Measurements from ENCODE around the gene UBQLN2. TPM values are rescaled to one million over a fixed set of nuclear protein-coding genes. Genes with fewer than 3 reads are reported as not detected.
"Not testable (repeated sequence)": the region's sequence is repeated elsewhere in the genome, so short reads cannot be mapped to it uniquely, and the experiment has no call there.

The UBQLN2 gene
- total RNA-seq, result 53.3 and 54.1 TPM in 2 replicates

DNA sequence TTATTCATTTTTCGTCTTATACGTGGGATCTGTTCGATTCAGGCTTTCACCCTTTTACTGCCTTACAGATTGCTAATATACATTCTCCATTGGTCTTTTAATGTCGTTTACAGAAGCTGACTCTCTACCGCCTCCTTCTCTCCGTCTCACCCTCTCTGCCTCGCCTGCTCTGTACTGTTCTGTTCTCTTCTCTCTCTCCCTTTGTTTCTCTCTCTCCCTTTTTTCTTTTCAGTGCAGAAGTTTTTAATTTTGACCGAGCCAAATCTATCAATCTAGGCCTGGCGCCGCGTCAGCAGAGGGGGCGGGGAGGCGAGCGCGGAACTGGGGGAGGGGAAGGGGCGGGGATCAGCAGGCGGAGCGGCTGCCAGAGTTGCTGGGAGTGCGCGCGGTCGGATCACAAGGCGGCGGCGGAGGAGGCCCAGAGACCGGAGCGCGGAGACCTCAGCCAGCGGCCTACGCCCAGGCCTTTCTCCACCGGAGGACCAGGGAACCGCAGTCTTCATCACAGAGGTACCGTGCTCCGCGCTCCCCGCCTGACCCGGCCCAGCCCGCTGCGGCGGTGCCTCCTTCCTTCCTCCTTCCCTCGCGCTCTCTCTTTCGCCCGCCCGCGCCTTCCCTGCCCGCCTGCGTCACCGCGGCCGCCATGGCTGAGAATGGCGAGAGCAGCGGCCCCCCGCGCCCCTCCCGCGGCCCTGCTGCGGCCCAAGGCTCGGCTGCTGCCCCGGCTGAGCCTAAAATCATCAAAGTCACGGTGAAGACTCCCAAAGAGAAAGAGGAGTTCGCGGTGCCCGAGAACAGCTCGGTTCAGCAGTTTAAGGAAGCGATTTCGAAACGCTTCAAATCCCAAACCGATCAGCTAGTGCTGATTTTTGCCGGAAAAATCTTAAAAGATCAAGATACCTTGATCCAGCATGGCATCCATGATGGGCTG, at the start of gene UBQLN2:
UBQLN2 (plus strand) TSS at position 397 of the 931 bp plus-strand sequence; CDS start at position 644, 247 bp downstream.
- intact Hi-C loops (cut with micrococcal nuclease), result loop anchor here (1.0 to 5.0 kb wide), 8 partner anchors 10 to 1401 kb away; partner anchors contain the start of gene RRAGB

GRCh38 chrX:56519642-56520041, 43.8 kb upstream of the UBQLN2 start:
- intact Hi-C loops (cut with micrococcal nuclease), result no loop called here

GRCh38 chrX:56529482-56530007, 33.9 kb upstream of the UBQLN2 start:
- intact Hi-C loops (cut with micrococcal nuclease), result not testable (repeated sequence)

DNA sequence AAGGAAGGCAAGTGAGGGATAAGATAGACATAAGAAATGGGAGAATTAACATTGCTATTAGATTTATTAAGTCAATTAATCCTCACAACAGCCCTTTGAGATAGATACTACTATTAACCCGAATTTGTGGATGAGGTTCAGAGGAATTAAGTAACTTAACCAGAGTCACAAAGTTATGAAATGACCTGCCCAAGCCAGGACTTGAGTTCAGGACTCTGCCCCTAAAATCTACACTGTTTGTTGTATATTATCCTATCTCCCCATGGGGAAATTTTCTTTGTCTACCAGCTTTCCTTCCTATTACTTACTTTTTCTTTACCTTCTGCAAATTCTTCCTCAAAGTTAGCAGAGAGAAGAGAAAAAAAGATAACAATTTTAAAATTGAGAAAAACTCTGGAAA, 33.4 kb upstream of the UBQLN2 start:
- intact Hi-C loops (cut with micrococcal nuclease), result no loop called here

- intact Hi-C loops (cut with micrococcal nuclease), result no loop called here
These were observed 12.8 kb upstream of the UBQLN2 start for GRCh38 chrX:56550667-56551066.

DNA sequence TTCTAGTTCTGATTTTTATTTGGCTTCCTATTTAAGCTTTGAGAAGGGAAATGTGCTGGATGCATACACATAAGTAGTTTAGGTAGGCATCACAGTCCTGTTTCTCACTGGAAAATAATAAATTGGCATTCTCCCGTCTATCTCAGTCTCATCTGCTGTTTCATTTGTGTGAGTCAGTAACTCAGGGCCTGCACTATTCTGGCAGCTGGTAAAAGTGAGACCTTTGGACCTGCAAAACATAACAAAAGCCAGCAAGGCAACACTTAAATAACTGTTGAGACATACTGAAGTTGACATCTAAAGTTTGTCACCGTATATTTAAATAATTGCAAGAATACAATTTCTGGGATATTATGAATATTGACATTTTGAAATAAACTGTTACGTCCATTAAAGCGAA, 8.6 kb upstream of the UBQLN2 start:
- intact Hi-C loops (cut with micrococcal nuclease), result no loop called here

DNA sequence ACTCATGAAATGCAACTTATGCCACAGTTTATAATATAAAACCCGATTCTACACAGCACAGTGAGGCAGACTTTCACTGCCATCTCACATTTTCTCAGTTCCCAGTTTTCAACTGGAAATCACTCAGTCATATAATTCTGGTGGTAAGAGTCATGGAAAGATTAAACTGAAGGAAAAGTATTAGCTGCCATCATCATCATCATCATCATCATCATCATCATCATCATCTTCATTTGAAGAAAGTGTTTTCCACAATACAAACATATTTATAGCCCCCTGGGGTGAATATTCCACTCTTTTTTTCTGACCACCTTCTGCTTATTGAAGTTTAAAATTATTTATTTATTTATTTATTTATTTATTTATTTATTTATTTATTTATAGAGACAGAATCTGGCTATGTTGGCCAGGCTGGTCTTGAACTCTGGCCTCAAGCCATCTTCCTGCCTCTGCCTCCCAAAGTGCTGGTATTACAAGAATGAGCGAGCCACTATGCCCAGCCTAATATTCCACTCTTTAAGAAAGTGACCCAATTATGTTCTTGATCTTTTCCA, 6.0 kb upstream of the UBQLN2 start:
- intact Hi-C loops (cut with micrococcal nuclease), result no loop called here

GRCh38 chrX:56564164-56564885, 898 bp downstream of the UBQLN2 start:
- intact Hi-C loops (cut with micrococcal nuclease), result loop anchor here (5.0 kb wide), 4 partner anchors 248 to 1402 kb away; partner anchors contain the start of gene RRAGB

- intact Hi-C loops (cut with micrococcal nuclease), result loop anchor here (5.0 kb wide), 4 partner anchors 247 to 1403 kb away; partner anchors contain the start of gene RRAGB
These were observed 1.8 kb downstream of the UBQLN2 start for GRCh38 chrX:56564921-56565840.

DNA sequence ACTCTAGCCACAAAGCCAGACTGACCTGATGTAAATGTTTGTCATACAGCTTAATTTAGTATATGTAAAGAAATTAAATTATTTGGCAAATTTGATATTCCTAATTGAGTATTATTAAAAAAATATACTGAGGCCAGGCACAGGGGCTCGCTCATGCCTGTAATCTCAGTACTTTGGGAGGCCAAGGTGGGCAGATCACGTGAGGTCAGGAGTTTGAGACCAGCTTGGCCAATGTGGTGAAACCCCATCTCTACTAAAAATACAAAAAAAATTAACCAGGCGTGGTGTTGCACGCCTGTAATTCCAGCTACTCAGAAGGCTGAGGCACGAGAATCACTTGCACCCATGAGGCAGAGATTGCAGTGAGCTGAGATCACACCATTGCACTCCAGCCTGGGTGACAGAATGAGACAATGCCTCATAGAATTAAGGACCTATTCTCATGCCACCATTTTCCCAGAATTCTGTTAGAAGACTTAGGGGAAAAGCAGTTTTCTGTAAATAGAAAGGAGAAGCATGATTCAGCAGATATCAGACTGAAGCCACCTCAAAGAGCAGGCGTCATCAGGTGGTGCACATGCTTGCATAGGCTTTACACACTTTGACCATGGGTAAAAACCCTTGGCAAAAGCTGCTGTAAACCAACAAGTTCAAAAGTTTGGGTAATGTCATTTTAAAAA, 6.1 kb downstream of the UBQLN2 start:
- intact Hi-C loops (cut with micrococcal nuclease), result no loop called here

GRCh38 chrX:56572975-56573374, 9.5 kb downstream of the UBQLN2 start:
- intact Hi-C loops (cut with micrococcal nuclease), result loop anchor here (1.0 kb wide), 1 partner anchor 10 kb away; the partner anchor contains the start of gene UBQLN2

- intact Hi-C loops (cut with micrococcal nuclease), result no loop called here
These were observed 11.4 kb downstream of the UBQLN2 start for GRCh38 chrX:56574861-56575260.

DNA sequence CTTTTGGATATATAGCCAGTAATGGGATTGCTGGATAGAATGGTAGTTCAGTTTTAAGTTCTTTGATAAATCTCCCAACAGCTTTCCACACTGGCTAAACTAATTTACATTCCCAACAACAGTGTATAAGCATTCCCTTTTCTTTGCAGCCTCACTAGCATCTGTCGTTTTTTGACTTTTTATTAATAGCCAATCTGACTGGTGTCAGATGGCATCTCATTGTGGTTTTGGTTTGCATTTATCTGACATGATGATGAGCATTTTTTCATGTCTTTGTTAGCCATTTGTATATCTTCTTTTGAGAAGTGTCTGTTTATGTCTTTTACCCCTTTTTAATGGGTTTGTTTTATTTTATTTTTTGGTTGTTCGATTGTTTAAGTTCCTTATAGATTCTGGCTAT, 13.3 kb downstream of the UBQLN2 start:
- intact Hi-C loops (cut with micrococcal nuclease), result no loop called here

DNA sequence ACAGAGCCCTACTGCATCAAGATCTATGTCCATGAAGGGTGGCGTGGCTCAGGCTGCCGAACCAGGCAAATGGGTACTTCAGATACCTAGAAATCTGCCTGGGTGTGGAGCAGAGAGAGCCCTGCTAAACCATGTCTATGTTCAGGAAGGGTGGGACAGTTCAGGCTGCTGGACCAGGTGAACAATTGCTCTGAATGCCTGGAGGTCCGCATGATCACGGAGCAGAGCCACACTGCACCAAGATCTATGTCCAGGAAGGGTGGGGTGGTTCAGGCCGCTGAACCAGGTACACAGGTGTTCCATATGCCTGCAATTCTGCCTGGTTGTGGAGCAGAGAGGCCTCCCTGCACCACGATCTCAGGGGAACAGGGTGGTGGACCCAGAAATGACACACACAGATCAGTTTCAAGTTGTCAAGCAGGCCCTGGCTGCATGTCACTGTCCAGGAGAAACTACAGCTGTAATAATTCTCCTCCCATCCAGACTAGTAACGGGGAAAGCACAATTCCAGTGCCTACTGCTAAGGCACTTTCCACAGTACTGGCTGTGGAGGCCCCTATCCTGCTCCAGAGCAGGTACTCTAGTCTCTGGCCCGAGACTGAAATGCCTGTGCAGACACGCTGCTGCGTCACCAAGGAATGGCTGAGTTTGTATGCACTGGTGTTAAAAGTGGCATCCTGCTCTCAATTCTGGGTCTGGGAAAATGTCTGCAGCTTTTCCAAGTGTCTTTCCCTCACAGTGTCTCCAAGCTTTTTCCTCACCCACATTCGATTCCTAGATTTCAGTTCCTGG, 25.2 kb downstream of the UBQLN2 start:
- intact Hi-C loops (cut with micrococcal nuclease), result no loop called here

DNA sequence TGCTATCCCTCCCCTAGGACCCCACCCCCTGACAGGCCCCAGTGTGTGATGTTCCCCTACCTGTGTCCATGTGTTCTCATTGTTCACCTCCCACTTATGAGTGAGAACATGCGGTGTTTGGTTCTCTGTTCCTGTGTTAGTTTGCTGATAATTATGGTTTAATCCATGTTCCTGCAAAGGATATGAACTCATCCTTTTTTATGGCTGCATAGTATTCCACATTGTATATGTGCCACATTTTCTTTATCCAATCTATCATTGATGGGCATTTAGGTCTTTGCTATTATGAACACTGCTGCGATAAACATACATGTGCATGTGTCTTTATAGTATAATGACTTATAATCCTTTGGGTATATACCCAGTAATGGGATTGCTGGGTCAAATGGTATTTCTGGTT, 28.4 kb downstream of the UBQLN2 start:
- intact Hi-C loops (cut with micrococcal nuclease), result not testable (repeated sequence)

- intact Hi-C loops (cut with micrococcal nuclease), result no loop called here
These were observed 36.7 kb downstream of the UBQLN2 start for GRCh38 chrX:56600141-56600540.

DNA sequence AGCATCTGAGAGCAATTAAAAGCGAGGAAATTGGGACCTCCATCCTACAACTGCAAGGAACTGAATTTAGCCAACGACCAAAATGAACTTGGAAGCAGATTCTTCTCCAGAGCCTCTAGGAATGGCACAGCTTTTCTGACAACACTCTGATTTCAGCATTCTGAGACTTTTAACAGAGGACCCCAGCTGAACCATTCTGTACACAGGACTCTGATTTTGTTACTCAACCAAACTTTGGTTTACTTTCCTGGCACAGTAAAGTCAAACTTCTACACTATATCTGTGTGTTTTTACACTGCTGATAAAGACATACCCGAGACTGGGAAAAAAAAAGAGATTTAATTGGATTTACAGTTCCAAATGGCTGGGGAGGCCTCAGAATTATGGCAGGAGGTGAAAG, 37.6 kb downstream of the UBQLN2 start:
- intact Hi-C loops (cut with micrococcal nuclease), result no loop called here

DNA sequence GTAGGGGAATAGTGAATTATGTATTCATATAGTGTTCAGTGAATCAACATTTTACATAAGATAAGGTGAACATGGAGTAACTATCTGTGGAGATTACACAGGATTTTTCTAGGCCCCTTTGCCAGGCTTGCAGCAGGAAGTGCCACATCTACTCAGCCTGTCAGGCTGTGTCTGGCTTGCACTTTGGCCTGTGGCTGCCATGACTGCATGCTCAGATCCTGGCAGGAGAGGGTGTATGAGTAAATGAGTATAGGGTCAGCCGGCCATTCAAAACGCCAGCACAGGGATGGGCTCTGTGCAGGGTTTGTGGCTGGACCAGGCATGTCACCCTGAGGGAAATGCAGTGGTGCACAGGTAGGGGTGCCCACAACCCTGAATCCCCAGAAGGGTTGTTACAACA, 51.9 kb downstream of the UBQLN2 start:
- intact Hi-C loops (cut with micrococcal nuclease), result no loop called here
